Placental epithelial cell (primary cell): ENCODE results near the gene PPEF1. TPM values are rescaled to one million over a fixed set of nuclear protein-coding genes. Genes with fewer than 3 reads are reported as not detected.

Source experiments
- total RNA-seq: library from RNA; depleted of rRNA; stranded (reverse); fragments of >200 nt; gene quantifications from 2 replicates; pipeline ENCODE4 v1.2.3, GENCODE V29; 2012

PPEF1 gene, protein sequence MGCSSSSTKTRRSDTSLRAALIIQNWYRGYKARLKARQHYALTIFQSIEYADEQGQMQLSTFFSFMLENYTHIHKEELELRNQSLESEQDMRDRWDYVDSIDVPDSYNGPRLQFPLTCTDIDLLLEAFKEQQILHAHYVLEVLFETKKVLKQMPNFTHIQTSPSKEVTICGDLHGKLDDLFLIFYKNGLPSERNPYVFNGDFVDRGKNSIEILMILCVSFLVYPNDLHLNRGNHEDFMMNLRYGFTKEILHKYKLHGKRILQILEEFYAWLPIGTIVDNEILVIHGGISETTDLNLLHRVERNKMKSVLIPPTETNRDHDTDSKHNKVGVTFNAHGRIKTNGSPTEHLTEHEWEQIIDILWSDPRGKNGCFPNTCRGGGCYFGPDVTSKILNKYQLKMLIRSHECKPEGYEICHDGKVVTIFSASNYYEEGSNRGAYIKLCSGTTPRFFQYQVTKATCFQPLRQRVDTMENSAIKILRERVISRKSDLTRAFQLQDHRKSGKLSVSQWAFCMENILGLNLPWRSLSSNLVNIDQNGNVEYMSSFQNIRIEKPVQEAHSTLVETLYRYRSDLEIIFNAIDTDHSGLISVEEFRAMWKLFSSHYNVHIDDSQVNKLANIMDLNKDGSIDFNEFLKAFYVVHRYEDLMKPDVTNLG
- not detected in 2 replicates for total RNA-seq

DNA sequence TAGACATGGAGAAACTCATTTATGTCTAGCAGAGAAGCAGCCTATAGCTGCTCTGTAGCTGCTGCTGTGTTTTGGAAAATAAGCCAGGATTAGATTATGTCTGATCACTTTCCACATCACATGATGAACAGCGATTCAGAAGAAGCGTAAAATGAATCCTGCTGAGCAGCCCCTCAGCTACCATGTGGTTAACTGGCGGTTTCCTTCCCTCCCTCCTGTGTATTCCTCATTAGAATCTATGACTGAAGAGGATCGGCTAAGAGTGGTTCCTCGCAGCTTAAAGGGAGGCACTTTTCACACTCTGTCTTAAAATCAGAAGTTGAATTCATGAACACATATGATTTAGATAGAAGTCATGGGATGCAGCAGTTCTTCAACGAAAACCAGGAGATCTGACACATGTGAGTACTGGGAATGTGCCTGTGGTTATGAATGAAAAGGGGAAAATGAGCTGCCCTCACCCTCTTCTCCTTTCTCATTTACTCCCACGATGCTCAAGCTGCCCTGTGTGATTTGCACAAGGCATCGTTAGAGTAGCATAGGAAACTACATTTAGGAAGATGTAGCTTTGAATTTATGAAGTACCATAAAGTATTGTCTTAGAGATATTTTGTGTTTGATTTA is at the start of gene PPEF1:
Gene PPEF1 (plus strand): TSS at position 220 of the 624 bp plus-strand sequence. CDS start 136 bp downstream, at position 356.

DNA sequence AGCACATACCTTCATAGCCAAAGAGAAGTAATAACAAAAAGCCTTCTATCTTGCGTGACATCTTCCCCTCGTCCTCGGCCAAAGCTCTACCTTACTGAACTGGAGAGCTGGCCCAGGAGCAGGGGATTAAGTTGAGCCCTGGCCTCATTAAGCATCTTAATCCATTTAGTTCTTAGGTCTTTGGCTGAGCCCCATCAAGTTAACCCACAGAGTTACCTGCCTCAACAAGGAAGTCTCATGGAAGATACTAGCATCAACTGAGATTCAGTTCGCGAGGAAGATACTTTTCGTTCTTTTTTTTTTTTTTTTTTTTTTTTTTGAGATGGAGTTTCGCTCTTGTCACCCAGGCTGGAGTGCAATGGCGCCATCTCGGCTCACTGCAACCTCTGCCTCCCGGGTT is 35.4 kb upstream of the PPEF1 start, which contains the start of gene RS1:
Gene RS1 (minus strand): TSS at position 101 of the 400 bp plus-strand sequence. CDS start 40 bp downstream, at position 61.

Other genes with a start within 250 kb of the PPEF1 start
- not detected in 2 replicates for gene RS1, start 35.5 kb upstream of the PPEF1 start, total RNA-seq